Gastroesophageal sphincter (tissue), 4 donors: ENCODE data around the gene ZNF568. TPM values are rescaled to one million over a fixed set of nuclear protein-coding genes. Genes with fewer than 3 reads are reported as not detected.

Experiments used
- ATAC-seq: fragments of 150-250 bp; one replicate; pipeline ENCODE4 v1.9.1; 2016; ENCODE audit warnings: mild to moderate bottlenecking, moderate library complexity
- H3K27ac ChIP-seq, 4 donors: fragments of 200-600 bp; sonication (generic) in 3 of 4; 1 replicate in 3 of 4; 2 replicates in 1 of 4; pipeline ENCODE4 v1.5.1; 2016 to 2019
- H3K27me3 ChIP-seq: fragments of 200-600 bp; sonication (generic); one replicate; pipeline ENCODE4 v1.5.1; 2019
- H3K36me3 ChIP-seq, 2 donors: fragments of 200-600 bp; sonication (generic); one replicate each; pipeline ENCODE4 v1.5.1; 2019; ENCODE audit warnings: control low read depth in 1 of 2
- H3K4me1 ChIP-seq, 3 donors: fragments of 200-600 bp; sonication (generic); 1 replicate in 2 of 3; 2 replicates in 1 of 3; pipeline ENCODE4 v1.5.1; 2016 to 2019; ENCODE audit warnings: control low read depth in 2 of 3
- H3K4me3 ChIP-seq, 2 donors: fragments of 200-600 bp; sonication (generic); one replicate each; pipeline ENCODE4 v1.5.1; 2019; ENCODE audit warnings: mild to moderate bottlenecking in 1 of 2, moderate library complexity in 1 of 2
- H3K9me3 ChIP-seq, 3 donors: fragments of 200-600 bp; sonication (generic); one replicate each; pipeline ENCODE4 v1.5.1; 2017 to 2019; ENCODE audit warnings: control low read depth in 2 of 3
- CTCF ChIP-seq, 4 experiments: fragments of 200-600 bp in 2 of 4; fragments of 450-650 bp in 2 of 4; sonication (generic) in 1 of 4; IDR thresholded peaks; one replicate each; pipeline ENCODE4 v1.5.1; 2017 to 2019; ENCODE audit warnings: antibody characterized with exemption in 4 of 4, mild to moderate bottlenecking in 2 of 4, moderate library complexity in 2 of 4
- EP300 ChIP-seq: sonication (generic); formaldehyde crosslinking; IDR thresholded peaks from one replicate; pipeline ENCODE4 v1.6.1; 2017; ENCODE audit warnings: antibody characterized with exemption, mild to moderate bottlenecking
- POLR2A ChIP-seq, 2 donors: fragments of 450-650 bp; IDR thresholded peaks; one replicate each; pipeline ENCODE4 v1.6.1; 2017; ENCODE audit warnings: antibody characterized with exemption in 2 of 2, mild to moderate bottlenecking in 2 of 2, moderate library complexity in 1 of 2
- POLR2AphosphoS5 ChIP-seq: sonication (generic); formaldehyde crosslinking; IDR thresholded peaks from one replicate; pipeline ENCODE4 v1.6.1; 2017; ENCODE audit warnings: antibody characterized with exemption
- WGBS, 2 donors: methylation state at CpG; one replicate each; pipeline ENCODE4 v1.1.5; 2018; ENCODE audit warnings: low coverage in 1 of 2; 5-methylcytosine and 5-hydroxymethylcytosine counted together
- total RNA-seq, 4 donors: library from RNA; depleted of rRNA; stranded (reverse); fragments of >200 nt; gene quantifications; one replicate each; pipeline ENCODE4 v1.1.0, GENCODE V29; 2016

Gene ZNF568
- total RNA-seq, 4 donors from 2014 or later = 10.6 to 20.7 (median 15.4) TPM

- no peaks in the 10 kb centered on the region for H3K4me1 ChIP-seq
- H3K9me3 ChIP-seq = peaks cover 6 to 100% (median 20%) of the 10 kb centered on the region in 3 donors
- H3K36me3 ChIP-seq = peaks cover 17 to 100% of the 10 kb centered on the region in 2 donors
- H3K27me3 ChIP-seq = no peaks in the 10 kb centered on the region
- WGBS, 2 donors = 60 to 97% methylated on average over 2 to 4 of the region's 4 CpGs
- no peak for ATAC-seq
- no peak overlapping the region for H3K4me3 ChIP-seq
- H3K27ac ChIP-seq = no peak overlapping the region
- TF ChIP-seq EP300 (no peak), CTCF (IDR thresholded peaks at IDR 0.05) (no peak), POLR2AphosphoS5 (no peak), POLR2A (IDR thresholded peaks at IDR 0.05) (no peak)
Observed at GRCh38 chr19:36898422-36898821, 17.7 kb upstream of the ZNF568 start.

GRCh38 chr19:36916991-36917390 is 859 bp downstream of the ZNF568 start:
- Histone ChIP-seq H3K27me3 (no peaks in the 10 kb centered on the region), H3K27ac (peak overlapping the region in 3 of 4 donors; percentile 27 to 97 (median 95)), H3K36me3 (peaks cover 0 to 64% of the 10 kb centered on the region in 2 donors), H3K4me1 (peaks cover 0 to 23% (median 7%) of the 10 kb centered on the region in 3 donors), H3K9me3 (peaks cover 0 to 3% (median 0%) of the 10 kb centered on the region in 3 donors), H3K4me3 (peak overlapping the region; percentile 79 to 85)
- no peak for TF ChIP-seq CTCF (IDR thresholded peaks at IDR 0.05)
- TF ChIP-seq POLR2A (IDR thresholded peaks at IDR 0.05) = no peak
- TF ChIP-seq POLR2AphosphoS5 = no peak
- TF ChIP-seq EP300 = no peak
- ATAC-seq = no peak
- WGBS, 2 donors = 38 to 44% methylated on average over 2 to 7 of the region's 7 CpGs

GRCh38 chr19:36918090-36918489 is 2.0 kb downstream of the ZNF568 start:
- WGBS, 2 donors = 97% methylated on average over 4 to 9 of the region's 9 CpGs
- TF ChIP-seq POLR2A (IDR thresholded peaks at IDR 0.05) = no peak
- Histone ChIP-seq H3K4me3 (no peak overlapping the region), H3K27ac (no peak overlapping the region), H3K36me3 (peaks cover 0 to 64% of the 10 kb centered on the region in 2 donors), H3K4me1 (peaks cover 0 to 23% (median 7%) of the 10 kb centered on the region in 3 donors), H3K27me3 (no peaks in the 10 kb centered on the region), H3K9me3 (peaks cover 0 to 10% (median 0%) of the 10 kb centered on the region in 3 donors)
- ATAC-seq = no peak

GRCh38 chr19:36931684-36932083 is 15.6 kb downstream of the ZNF568 start:
- H3K27me3 ChIP-seq = no peaks in the 10 kb centered on the region
- H3K9me3 ChIP-seq = peaks cover 0 to 46% (median 0%) of the 10 kb centered on the region in 3 donors
- H3K36me3 ChIP-seq = peaks cover 2 to 76% of the 10 kb centered on the region in 2 donors
- no peaks in the 10 kb centered on the region for H3K4me1 ChIP-seq
- no peak for ATAC-seq
- H3K27ac ChIP-seq = no peak overlapping the region
- 78 to 100% methylated on average over 2 of the region's 2 CpGs for WGBS, 2 donors
- no peak overlapping the region for H3K4me3 ChIP-seq
- TF ChIP-seq EP300 (no peak), CTCF (IDR thresholded peaks at IDR 0.05) (no peak), POLR2AphosphoS5 (no peak)

GRCh38 chr19:36939153-36939552 is 23.0 kb downstream of the ZNF568 start:
- no peak for ATAC-seq
- no peak overlapping the region for H3K4me3 ChIP-seq

More at GRCh38 chr19:36939153-36939552, 23.0 kb downstream of the ZNF568 start:
- Histone ChIP-seq H3K27me3 (no peaks in the 10 kb centered on the region), H3K4me1 (no peaks in the 10 kb centered on the region), H3K9me3 (peaks cover 0 to 37% (median 0%) of the 10 kb centered on the region in 3 donors), H3K36me3 (peaks cover 18 to 96% of the 10 kb centered on the region in 2 donors), H3K27ac (no peak overlapping the region)
- no peak for TF ChIP-seq EP300
- TF ChIP-seq POLR2AphosphoS5 = no peak
- no peak for TF ChIP-seq POLR2A (IDR thresholded peaks at IDR 0.05)
- TF ChIP-seq CTCF (IDR thresholded peaks at IDR 0.05) = no peak
